Measurements from ENCODE around the gene CADPS.

CADPS gene

DNA sequence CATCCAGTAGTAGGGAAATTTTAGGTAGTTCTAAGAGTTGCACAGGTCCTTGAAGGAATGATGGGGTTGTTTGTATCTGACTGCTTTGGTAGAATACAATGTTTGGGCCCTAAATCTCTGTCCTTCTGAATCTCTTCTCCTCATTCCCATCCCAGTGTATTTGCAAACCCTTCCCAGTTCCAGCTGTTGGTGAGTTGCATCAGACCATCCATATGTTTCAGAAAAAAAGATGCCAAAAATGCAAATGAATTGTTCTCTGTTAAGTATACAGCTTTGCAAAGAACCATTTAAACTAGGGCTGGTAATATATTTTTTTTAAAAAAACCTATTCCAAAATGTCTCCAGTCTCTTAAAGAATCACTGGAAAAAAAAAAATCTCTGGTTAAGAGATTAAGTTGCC, 251.0 kb downstream of the CADPS start:
- no peak for DNase-seq

DNA sequence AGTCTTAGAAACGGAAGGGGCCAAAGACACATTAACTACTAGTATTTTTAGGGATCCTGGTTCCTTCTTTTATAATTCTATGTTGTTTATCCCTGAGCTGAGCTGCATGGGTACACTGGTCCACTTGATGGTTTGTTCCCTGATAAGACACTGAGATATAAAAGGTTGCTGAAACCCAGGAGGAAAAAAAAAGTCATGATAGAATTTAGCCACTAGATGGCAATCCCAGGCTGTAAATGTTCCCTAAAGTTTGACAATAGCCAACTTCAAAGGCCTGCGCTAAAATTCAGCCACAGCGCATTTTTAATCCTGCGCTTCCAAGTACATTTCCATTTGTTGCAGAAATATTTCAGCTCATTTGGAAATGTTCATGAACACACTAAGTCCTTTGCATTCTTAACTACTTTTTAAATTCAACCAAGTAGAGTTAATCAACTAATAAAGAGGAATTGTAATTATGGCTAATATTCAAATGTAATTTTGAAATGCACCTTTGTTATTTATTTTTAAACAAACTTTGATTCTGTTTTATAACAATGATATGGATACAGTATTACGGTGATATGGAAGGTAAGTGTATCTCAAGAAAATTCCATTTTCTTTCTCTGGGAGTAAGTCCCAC, 252.6 kb downstream of the CADPS start:
- DNase-seq, result no peak

DNA sequence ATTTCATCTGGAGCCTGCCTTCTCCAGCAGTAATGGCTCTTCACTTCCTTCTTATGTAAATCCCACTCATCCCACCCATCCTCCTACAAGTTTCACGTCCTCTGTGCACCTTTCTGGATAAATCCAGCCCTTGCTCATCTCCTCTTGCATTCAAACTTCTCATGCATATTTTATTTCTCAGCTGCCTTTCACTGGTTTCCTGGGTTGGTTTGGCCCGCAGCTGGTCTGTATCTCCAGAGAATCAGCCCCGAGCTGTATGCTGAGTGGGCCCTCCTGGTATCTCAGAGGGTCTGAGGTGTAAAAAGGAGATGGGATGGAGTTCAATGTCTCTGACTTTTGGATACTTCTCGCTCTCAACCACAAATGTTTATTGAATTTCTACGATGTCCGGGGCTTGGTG, 253.3 kb downstream of the CADPS start:
- no peak for DNase-seq

DNA sequence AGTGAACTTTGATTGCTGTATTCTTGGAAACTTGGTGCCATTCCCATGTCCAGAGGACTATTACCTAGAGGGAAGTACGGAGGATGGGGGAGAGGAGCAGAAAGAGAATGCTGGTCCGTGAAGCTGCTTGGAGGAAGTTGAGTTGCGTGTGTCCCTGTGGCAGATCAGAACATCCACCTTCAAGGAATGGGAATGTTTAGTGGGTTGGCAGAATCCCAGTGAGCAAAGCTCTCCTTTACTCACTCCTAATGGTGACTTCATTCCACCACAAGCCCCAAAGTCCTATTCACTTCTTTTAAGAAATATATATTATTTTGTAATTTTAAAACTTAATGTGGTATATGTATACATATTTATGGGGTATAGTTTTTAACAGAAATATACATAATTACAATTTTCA, 254.0 kb downstream of the CADPS start:
- DNase-seq, result no peak

DNA sequence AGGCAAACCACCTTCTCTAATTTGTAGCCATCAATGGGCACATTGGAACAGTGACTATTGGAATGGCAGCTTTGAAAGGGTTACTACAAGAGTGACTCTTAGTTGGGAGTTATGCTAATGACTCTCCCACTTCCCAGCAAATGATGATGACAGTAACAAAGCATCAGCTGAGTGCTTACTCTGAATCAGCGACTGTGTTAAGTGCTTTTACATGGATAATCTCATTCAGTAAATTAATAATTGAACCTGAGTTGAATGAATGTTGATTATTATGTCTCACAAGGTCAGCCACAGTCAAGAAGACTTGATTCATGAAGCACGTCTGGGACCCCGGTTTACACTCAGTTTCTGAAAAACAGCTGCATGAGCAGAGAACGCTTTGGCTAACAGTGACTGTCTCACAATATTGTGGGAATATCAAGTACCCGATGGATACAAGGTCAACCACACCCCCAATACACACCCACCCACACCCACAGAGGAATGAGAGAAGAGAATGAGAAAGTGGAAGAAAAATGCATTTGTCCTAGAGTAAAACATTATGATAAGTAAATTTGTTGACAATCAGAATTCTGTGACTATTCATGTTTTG, 259.9 kb downstream of the CADPS start:
- DNase-seq, result no peak

DNA sequence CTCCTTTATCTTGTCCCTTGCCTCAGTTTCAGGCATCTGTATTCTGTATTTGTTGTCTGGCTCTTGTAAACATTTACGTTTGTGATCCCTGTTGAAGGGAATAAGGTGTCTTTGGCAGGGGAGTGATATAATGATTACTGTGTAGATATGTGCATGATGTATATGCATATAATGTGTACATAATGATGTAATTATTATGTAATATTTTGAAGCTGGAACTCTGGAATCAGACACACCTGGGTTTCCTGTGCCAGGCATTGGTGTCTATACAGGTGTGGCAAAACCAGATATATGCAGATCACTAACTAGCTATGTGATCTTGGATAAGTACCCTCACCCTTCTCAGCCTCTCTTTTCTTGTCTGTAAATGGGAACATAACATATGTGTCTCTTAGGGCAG, 260.7 kb downstream of the CADPS start:
- no peak for DNase-seq

DNA sequence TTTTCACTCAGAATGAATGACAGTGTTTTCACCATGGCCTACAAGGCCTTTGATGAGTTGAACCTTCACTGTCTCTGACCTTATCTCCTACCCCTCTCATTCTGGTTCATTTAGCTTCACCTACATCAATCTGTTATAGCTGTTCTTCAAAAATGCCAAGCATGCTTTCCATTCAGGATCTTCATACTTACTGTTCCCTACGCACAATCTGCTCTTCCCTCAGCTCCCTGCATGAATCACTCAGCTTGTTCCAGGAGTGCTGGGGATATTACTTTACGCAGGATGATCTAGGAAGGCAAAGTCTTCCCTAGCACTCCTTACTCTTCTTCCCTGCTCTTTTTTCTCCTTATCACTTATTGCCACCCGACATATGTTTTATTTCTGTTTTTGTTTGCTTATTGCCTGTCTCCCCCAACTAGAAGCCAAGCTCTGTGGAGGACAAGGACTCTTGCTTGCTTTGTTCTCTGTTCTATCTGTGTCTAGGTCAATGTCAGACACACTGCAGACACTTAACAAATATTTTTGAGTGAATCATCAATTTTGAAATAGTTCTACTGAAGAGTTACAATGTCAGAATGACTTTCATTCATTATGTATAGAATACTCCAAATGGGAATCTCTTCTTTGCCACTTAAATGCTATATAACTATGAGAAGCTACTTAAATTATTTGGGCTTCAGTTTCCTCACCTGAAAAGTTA, 263.5 kb downstream of the CADPS start:
- DNase-seq, result no peak

DNA sequence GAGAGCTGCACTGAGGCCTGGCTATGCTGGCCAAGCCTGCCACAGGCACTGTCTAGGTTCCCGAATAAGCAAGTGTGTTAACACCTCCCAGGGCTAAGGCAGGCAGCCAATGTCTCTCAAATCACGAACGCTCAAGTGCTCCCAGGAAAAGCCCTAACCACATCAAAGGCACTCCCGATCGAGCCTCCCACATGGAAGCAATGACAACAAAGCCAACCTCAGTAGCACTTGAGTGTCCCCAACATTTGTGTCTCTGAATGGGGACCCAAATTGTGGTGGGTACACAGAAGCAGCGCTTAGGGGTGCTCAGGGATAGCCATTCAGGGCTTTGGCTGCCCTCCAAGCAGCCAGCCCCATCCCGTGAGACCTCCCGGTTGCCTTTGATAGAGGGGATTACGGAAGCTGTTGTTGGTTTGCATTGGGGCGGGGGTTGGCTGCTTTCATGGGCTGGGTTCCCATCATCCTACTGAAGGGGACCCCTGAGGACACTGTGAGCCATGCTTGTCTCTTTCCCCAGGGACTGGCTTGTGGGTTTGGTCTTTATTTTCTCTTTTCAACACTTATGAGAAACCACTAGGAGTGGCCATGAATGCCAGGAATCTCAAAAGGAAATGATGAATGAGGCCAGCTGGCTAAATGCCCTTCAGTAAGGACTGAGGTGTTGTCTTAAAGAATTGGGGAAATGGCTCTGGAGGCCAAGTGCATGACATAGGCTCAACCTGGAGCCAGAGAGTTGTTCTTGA, 267.8 kb downstream of the CADPS start:
- DNase-seq, result no peak

DNA sequence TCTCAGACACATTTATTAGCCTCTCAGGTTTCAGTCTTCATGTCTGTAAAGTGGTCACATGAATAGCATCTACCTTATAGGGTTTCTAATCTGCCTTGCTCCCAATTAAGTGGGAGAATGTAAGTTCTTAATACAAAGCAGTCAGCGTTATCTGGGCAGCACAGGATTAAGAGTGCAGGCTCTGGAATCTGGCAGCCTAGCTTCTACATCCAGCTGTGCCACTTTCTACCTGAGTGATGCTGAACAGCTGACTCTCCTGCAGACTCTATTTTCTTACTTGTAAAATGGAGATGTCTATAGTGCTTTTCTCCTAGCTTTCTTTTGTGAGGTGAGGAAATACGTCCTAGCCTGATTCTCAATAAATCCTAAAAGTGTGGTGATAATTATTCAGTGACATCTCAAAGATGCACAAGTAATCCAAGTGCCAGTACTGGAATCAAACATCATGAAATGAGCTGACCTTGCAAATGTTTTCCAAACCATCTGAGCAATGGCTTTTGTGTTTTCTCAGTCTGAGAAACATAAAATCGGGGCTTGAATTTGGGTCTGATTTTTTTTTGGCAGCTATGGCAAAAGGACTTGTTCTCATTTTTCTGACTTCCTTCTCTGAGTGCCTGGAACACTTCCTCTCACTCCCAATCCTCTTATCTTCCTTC, 269.7 kb downstream of the CADPS start:
- no peak for DNase-seq

DNA sequence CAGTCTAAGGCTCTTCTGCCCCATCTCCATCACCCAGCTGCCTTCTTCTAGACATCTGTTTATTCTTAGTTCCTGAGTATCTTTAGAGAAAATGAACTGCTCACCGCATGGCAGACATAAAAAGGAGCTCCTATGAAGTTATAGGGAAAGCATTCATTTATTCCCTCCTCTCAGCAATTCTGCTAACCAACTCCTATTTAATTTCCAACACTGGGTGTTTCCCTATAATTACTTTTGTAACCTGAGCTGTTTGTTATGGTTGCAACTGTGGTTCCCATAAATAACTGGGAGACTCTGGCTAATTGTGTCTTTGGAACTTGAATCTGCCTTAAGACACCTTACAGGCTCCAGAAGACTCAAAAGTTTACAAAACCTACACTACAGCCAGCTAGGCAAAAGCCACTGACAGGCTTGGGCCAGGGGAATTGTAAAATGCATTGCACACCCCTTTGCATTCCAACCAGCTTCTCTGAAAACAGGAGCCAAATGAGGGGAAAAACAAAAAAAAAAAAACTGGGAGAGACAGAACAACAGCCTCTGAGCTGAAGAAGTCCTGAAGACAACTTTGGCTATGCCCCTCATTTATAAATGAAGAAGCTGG, 270.4 kb downstream of the CADPS start:
- no peak for DNase-seq

DNA sequence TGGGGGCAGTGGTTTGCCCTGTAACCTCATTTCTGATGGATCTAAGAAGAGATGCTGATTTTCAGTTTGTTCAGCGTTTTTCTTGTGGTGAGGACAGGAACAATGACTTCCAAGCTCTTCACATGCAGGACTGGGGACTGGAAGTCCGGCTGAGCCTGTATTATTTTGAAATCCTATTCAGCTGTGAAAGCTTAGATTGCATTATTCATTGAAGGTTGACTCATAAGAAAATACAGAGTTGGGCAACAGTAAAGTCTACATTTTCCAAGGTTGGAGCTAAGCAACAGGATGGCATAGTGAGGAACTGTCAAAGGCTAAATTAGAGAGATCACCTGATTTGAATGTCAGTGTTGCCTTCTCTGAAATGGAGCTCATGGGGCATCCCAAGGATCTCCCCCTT, 270.9 kb downstream of the CADPS start:
- DNase-seq, result no peak

DNA sequence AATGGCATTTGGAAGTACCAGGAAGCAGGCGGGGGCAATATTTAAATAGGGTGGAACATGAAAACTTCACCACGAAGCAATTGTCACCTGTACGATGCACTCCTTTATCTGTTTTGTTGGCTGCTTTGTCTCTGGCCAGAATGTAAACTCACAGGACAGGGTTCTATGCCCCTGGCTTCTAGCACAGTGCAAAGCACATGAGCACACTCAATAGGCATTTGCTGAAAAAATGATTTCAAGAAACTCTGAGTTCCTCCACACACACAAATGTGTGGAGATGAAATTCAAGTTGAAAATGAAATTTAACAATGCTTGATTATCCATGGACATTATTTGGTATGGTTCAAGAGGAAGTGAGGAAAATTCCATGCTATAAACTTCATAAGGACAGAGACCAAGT, 272.2 kb downstream of the CADPS start:
- no peak for DNase-seq

DNA sequence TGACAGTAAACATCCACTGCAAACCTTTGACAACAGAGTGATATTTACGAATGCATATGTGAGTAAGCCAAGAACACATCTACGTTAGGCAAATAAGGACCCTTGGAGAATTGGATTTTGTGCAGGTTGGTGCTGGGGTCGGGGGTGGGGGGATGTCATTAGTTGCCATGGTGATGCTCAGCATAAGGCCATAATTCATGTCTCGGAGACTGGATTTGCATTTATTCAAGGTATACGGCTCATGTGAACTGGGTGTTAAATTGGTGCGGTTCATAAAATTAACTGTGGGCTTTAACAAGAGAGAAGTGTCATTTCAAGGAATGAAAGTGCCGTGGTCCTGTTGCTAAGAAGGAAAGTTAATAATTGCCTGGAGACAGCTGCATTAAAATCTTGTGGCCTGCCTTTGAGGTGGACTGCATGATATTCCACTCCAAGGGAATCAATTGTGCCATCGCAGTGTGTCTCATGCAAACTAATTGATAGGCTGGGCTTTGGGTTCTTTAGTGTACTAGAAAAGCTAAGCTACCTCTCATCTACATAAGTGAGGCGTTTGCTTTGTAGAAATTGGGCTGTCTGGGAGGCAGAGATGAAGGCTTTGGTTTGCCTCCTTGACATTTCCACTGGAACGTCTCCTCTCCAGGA, 273.0 kb downstream of the CADPS start:
- DNase-seq, result no peak

DNA sequence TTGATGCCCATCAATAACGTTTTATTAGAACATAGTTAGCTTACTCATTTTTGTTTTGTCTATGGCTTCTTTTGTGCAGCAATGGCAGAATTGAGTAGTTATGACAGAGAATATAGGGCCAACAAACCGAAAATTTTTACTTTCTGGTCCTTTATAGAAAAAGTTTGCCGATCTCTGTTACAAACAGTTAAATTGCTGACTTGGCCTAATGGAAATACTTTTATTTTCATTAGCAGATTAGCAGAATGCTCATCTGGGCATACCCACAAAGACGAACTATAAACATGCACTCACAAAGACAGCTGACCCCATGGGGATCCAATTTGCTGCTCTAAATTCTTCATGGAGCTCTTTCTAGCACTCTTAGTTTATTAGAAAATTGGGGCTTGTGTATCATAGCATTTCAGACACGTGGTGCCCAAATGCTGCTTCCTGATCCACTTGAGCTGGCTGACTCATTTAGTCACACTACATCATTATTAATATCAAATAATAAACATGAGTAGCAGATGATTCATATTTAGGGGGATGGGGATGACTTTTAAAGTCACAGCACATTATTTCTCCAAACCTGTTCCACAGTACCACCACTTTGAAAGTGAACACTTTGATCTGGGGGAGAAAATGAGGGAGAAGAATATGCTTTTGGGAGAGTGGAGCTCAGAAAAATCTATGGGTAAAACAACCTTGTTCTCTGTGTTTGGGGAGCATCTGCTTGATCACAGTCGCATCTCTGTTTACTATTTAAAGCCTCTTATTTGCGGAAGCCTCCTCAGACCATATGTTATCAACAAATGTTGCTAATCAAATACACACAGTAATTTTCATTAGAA, 273.8 kb downstream of the CADPS start:
- DNase-seq, result no peak

DNA sequence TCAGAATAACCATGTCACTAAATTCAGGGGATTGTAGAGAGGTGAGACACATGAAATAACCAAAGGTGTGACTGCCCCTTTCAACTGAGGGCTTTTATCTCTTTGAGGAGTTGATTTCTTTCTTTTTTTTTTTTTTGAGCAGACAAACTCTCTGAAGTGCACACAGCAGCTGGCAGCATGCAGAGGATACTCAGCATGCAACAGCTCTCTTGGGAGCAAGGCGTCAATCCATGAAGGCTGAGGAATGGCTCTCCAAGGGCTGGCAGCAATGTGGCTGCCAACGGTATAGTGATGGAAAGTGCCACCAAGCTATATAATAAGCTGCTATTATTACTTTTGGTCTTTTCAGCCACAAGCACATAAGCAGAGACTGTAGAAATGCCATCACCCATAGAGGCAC, 275.2 kb downstream of the CADPS start:
- DNase-seq, result no peak

DNA sequence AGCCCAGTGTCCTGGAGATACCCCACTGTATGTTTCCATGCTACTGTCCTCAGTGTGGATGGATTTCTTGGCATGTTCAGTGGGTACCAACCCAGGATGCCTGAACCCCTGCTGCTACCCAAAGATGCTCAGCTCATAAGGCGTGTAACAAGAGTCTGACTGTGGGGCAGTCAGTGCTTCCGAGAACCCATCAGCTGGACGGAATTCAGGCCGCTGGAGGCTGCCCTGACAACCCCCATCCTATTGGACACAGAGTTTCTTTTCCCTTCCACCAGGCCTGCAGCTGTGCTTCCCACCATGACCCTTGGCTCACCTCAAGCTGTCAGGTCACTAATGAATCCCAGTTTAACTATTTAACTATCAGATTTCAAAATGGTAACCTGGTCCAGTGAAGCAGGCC, 277.7 kb downstream of the CADPS start:
- no peak for DNase-seq

DNA sequence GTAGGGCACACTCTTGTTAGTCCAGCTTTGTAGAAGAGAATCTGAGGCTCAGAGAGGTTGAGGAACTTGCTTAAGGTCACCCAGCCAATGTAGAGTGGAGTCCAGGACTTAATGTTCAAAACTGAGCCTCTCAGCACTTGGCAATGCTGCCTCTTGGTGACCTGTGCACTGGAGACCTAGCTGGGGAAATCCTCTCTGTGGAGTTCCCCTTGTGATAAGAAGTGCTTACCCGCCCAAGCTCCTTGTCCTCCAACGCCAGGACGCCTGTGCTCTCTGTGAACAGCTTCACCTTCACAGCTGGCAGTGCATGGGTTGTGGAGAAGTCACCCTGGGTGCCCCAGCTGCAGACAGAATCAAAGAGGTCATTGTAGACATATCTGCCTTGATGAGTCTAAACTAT, 282.8 kb downstream of the CADPS start:
- DNase-seq, result no peak

DNA sequence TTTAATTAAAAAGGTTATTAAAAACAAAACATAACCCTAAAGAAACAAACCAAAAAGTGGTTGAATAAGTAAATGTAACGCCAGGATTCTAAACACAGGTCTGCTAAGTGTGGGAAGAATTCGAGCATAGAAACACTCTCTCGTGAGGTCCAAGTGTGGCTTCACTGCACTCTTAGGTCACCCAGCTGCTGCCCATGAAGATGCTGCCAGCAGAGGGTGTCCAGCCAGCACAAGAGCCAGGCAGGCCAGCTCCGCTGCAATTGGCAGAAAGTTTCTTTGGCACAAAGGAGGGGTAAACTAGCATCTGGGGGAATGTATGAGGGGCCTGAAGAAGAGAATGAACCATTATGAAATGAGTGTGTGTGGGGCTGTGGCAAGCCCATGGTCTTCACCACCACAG, 286.1 kb downstream of the CADPS start:
- DNase-seq, result no peak

DNA sequence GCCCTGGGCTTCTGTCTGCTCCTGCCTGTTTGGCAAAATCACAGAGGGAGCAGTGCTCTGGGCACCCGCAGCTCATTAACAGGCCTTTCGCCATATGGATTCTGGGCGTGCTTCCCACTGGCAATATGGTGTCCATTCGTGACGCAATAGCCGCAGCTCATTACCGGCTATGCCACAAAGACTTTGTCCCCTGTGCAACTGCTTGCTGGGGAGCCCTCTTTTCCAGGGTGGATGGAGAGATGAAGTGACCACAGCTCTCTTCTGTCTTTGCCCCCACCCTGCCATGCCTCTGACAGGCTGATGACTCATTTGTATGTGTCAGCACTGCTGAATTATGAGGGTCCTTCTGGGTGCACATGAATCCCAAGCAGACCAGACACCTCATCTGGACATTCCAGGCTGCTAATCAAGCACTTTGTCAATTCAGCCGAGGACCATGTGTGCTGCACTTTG, 287.6 kb downstream of the CADPS start:
- no peak for DNase-seq

DNA sequence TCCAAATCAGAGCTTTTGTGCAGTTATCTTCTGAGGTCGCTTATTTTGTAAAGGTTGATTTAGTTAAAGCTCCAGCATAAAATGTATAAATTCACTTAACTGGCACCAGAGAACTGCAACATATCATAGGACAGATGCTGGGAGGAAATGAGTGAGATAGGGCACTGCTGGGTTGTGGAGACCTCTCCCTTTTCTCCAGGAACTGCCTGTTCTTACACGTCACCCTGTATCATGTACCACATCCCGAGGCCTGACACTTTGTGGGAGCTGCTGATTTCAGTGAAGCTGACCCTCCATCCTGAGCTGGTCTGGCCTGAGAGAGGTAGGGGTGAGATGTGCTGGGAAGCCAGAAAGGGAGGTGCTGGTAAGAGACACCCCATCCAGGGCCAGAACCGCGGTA, 288.0 kb downstream of the CADPS start:
- DNase-seq, result no peak

DNA sequence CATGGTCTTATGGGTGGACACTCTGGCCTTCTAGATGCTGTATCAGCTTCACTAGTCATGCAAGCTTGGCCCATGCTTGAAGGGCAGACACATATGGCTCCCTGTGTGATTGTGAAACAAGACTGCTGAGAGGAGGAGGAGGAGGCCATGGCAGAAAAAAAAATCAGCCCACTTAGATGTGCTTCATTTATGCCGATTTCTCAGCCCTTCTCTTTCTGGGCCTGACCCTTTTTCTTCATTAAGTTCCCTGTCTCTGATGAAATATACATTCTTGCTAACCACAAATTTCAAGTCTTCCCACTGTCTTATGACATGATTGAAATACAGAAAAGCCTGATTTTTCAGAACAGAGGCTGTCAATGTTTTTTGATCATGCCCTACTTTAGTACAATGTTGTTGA, 288.9 kb downstream of the CADPS start:
- no peak for DNase-seq

DNA sequence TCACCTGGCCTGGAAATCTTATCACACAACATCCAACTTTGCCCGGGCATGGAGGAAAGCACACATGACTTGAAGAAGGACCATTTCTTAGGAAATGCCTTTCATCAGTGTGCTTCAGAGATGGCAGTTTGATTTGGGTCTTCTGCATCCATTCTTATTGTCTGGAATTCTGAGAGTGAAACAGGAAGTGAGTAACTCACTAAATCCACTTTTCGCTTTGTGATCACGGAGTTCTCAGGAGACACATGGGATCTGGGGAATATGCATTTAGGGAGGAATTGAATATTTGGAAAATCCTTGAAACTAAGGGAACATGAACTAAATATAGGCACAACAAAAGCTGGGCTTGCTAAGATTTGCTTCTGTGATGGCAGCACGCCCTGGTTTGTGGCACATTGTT, 289.4 kb downstream of the CADPS start:
- no peak for DNase-seq

Data from activated CD4-positive, alpha-beta T cell treated with anti-CD3 and anti-CD28 coated beads for 1 hour (primary cell).